CD4-positive, alpha-beta memory T cell (primary cell): ENCODE results near the gene SOX13. TPM values are rescaled to one million over a fixed set of nuclear protein-coding genes. Genes with fewer than 3 reads are reported as not detected.
A peak's percentile ranks its signal among the peaks of the same experiment; 100 is the strongest.

Source experiments
- CTCF ChIA-PET: fragments of 350-600 bp; sonication (Branson Sonifier 250); formaldehyde crosslinking; loops from one replicate; lab custom pipeline; 2021; ENCODE audit warnings: inconsistent platforms; ENCODE audit not compliant: partially characterized antibody; lab: Charles Lee
- POLR2A ChIA-PET: fragments of 350-600 bp; sonication (Branson Sonifier 250); formaldehyde crosslinking; loops from one replicate; lab custom pipeline; 2021; ENCODE audit not compliant: partially characterized antibody; lab: Charles Lee
- DNase-seq, 5 donors: peaks; one replicate each; pipeline versions ENCODE4 v3.0.0 to v3.0.0-alpha.2; 2020 to 2022; ENCODE audit warnings: mixed read lengths in 1 of 5
- H3K27ac ChIP-seq: one replicate; pipeline ENCODE4 v1.7.0; 2013; ENCODE audit warnings: low read depth, low read length
- H3K27me3 ChIP-seq: 2 replicates; pipeline ENCODE4 v1.7.0; 2013; ENCODE audit warnings: mild to moderate bottlenecking, low read length, moderate library complexity; ENCODE audit not compliant: insufficient read depth
- H3K36me3 ChIP-seq: 2 replicates; pipeline ENCODE4 v1.7.0; 2013; ENCODE audit warnings: mild to moderate bottlenecking, low read length, moderate library complexity; ENCODE audit not compliant: insufficient read depth
- H3K4me1 ChIP-seq: 2 replicates; pipeline ENCODE4 v1.7.0; 2013; ENCODE audit warnings: mild to moderate bottlenecking, low read length, moderate library complexity; ENCODE audit not compliant: insufficient read depth
- H3K4me3 ChIP-seq, 2 donors: one replicate each; pipeline ENCODE4 v1.7.0; 2013; ENCODE audit warnings: low read length in 2 of 2, mild to moderate bottlenecking in 1 of 2
- H3K9me3 ChIP-seq, 2 donors: one replicate each; pipeline ENCODE4 v1.7.0; 2013; ENCODE audit warnings: low read length in 2 of 2, control low read depth in 1 of 2; ENCODE audit not compliant: control insufficient read depth in 1 of 2
- H3K27ac Mint-ChIP-seq, 7 donors: one replicate each; pipeline ENCODE4 v1.8.0; 2020 to 2021; ENCODE audit warnings: mixed read lengths in 7 of 7, mild to moderate bottlenecking in 6 of 7, inconsistent platforms in 3 of 7, moderate library complexity in 3 of 7
- H3K27me3 Mint-ChIP-seq, 2 donors: one replicate each; pipeline ENCODE4 v1.8.0; 2020 to 2021; ENCODE audit warnings: mixed read lengths in 2 of 2
- H3K36me3 Mint-ChIP-seq, 2 donors: one replicate each; pipeline ENCODE4 v1.8.0; 2020 to 2021; ENCODE audit warnings: mixed read lengths in 2 of 2, inconsistent platforms in 1 of 2, mild to moderate bottlenecking in 1 of 2
- H3K4me1 Mint-ChIP-seq, 4 donors: one replicate each; pipeline ENCODE4 v1.8.0; 2020 to 2021; ENCODE audit warnings: mixed read lengths in 4 of 4, mild to moderate bottlenecking in 1 of 4
- H3K4me3 Mint-ChIP-seq, 8 donors: one replicate each; pipeline ENCODE4 v1.8.0; 2020 to 2021; ENCODE audit warnings: mixed read lengths in 8 of 8, mild to moderate bottlenecking in 7 of 8, moderate library complexity in 6 of 8, inconsistent platforms in 3 of 8
- H3K9me3 Mint-ChIP-seq, 8 donors: one replicate each; pipeline ENCODE4 v1.8.0; 2020 to 2021; ENCODE audit warnings: mixed read lengths in 8 of 8, mild to moderate bottlenecking in 5 of 8, inconsistent platforms in 3 of 8, moderate library complexity in 1 of 8
- intact Hi-C: fragments of 100-400 bp; cut with micrococcal nuclease; formaldehyde crosslinking; loops from one replicate; pipeline ENCODE4 v1.15.1; 2023
- polyA plus RNA-seq, 2 donors: library from polyadenylated mRNA; unstranded; fragments of 300-500 nt; fragmentation: Illumina TruSeq; gene quantifications; one replicate each; pipeline ENCODE4 v1.2.3, GENCODE V29; 2021
- total RNA-seq, 2 experiments: library from RNA; stranded (reverse); gene quantifications; one replicate each; pipeline ENCODE4 v1.2.3, GENCODE V29; 2021

Gene SOX13
- total and polyA plus RNA-seq, 4 experiments from 2014 or later, result 0.94 to 12.0 (median 6.0) TPM

DNA sequence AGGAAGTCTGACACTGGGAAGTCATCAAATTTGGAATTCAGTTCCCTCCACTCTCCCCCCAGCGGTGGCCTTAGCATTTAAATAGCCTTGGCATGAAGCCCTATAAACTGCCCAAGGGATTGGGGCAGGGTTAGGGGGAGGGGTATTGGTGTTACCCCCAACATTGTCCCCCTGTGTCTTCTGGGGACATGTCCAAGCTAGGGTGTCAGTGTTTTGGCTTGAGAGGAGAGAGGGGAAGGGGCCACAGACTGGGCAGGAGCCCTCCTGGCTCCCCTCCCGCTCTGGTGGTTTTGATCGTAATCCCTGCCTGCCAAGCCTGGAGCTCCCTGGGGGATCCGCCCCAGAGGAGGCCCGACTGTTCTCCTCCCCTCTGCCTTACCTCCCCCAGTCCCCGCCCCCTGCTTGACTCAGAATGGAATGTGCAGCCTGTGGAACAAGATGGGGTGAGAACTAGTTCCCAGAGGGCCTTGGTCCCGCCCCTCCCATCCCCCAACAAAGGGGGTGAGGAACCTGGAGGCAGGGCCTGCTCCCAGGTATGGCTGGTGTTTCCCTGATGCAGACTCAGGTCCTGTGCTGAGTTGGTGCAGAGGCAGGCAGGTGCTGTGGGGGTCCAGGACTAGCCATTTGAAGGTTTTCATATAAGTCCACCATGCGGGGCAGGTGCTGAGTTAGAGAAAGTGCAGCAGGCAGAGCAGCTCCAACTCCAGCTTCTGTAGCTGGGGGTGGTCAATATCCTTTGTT, 7.4 kb downstream of the SOX13 start:
- Mint-ChIP-seq H3K4me1 (peaks cover 7 to 41% (median 16%) of the 10 kb centered on the region in 4 donors), H3K4me3 (no peak overlapping the region), H3K36me3 (no peaks in the 10 kb centered on the region), H3K27me3 (peaks cover 9 to 17% of the 10 kb centered on the region in 2 donors), H3K9me3 (no peaks in the 10 kb centered on the region), H3K27ac (peak overlapping the region in 2 of 7 donors; percentile 23 to 38)
- Histone ChIP-seq H3K9me3 (no peaks in the 10 kb centered on the region), H3K36me3 (no peaks in the 10 kb centered on the region), H3K27ac (no peak overlapping the region), H3K4me1 (peaks cover 3% of the 10 kb centered on the region), H3K27me3 (peaks cover 10% of the 10 kb centered on the region), H3K4me3 (no peak overlapping the region)
- intact Hi-C loops, result no loop called here
- CTCF ChIA-PET, result no interaction called here
- no peak for DNase-seq
- POLR2A ChIA-PET, result no interaction called here

DNA sequence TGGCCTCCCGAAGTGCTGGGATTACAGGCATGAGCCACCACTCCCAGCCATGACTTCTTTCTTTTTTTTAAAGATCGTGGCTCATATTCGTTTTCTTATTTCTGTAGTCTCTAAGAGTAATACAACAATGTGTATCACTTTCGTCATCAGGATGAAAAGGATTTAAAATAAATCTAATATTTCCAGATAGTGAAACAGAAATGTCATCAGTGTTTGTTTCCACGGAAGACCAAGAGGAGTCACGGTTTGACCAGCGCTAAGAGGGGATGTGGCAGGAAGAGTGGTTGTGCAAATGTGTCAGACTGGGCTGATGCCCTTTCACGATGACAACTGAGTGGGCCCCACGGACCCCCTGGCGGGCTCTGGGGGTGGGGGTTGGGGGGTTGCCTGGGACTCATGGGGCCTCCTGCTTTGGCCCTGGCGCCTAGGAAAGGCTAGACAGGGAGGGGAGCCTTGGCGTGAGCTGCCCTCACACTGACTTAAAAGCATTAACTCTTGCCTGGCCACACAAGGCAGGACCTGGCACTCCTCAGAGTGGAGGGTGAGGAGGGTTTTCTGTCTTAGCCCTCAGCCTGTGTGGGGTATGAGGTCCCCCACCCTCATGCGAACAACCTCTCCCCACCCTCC, 8.4 kb downstream of the SOX13 start:
- Histone ChIP-seq H3K27ac (no peak overlapping the region), H3K9me3 (no peaks in the 10 kb centered on the region), H3K4me1 (no peaks in the 10 kb centered on the region), H3K36me3 (no peaks in the 10 kb centered on the region), H3K27me3 (peaks cover 1% of the 10 kb centered on the region), H3K4me3 (no peak overlapping the region)
- DNase-seq, result no peak
- ChIA-PET CTCF (no interaction called here), POLR2A (no interaction called here)
- Mint-ChIP-seq H3K27me3 (peaks cover 7 to 9% of the 10 kb centered on the region in 2 donors), H3K4me3 (no peak overlapping the region), H3K9me3 (no peaks in the 10 kb centered on the region), H3K36me3 (no peaks in the 10 kb centered on the region), H3K27ac (no peak overlapping the region), H3K4me1 (peaks cover 1 to 33% (median 9%) of the 10 kb centered on the region in 4 donors)
- intact Hi-C loops, result no loop called here

DNA sequence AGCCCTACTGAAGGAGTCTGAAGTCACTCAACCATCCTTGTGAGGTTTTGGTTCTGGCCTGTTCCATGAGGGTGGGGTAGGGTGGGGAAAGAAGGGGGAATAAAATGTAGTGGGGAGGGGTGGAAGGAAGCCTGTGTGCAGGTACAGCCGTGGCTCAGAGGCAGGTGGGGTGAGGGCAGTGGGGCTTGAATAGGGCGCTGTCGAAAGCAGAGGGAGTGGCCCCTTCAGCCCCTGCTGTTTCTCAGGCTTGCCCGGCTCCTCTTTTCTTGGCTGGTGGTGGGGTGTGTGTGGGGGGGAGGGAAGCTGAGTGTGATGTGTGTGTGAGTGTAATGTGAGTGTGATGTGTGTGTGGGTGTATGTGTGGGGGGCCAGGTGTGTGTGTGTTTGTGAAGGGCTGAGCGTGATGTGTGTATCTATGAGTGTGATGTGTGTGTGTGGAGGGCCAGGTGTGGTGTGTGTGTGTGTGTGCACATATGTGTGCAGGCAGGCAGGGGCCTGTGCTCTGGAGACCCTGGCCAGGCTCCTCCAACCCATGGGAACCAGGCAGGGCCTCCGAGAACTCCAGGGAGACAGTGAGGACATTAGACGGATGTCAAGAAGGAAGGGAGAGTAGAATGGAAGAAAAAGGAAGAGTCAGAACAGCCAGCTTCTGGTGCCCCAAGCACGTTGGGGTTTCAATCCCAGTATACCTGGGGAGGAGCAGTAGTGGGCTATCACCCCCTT, 9.0 kb downstream of the SOX13 start:
- POLR2A ChIA-PET, result no interaction called here

DNA sequence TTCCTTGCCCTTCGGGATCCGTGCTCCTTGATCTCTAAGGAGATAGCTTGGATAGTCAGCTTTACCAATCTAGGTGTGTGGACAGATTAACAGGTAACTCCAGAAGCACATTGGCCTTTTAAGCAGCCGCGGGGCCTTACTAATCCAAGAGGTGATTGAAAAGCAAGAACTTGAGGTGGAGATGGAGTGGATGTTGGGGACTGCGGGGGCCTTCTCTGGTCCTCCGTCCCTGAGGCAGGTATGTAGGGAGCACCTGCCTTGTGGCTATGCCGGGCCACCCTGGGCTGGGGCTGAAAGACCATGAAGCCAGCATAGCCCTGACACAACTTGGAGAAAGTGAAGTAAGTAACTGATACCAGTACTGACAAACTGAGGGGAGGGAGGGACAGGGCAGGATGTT, 10.6 kb downstream of the SOX13 start:
- Histone ChIP-seq H3K4me1 (no peaks in the 10 kb centered on the region), H3K27me3 (no peaks in the 10 kb centered on the region), H3K36me3 (no peaks in the 10 kb centered on the region), H3K9me3 (no peaks in the 10 kb centered on the region), H3K27ac (no peak overlapping the region), H3K4me3 (no peak overlapping the region)
- Mint-ChIP-seq H3K4me3 (no peak overlapping the region), H3K27me3 (no peaks in the 10 kb centered on the region), H3K36me3 (no peaks in the 10 kb centered on the region), H3K27ac (peak overlapping the region in 1 of 7 donors; percentile 9), H3K9me3 (no peaks in the 10 kb centered on the region), H3K4me1 (peaks cover 1 to 24% (median 7%) of the 10 kb centered on the region in 4 donors)
- intact Hi-C loops, result no loop called here
- CTCF ChIA-PET, result no interaction called here
- POLR2A ChIA-PET, result no interaction called here
- no peak for DNase-seq

More for the DNA sequence above, 9.0 kb downstream of the SOX13 start:
- Histone ChIP-seq H3K4me3 (no peak overlapping the region), H3K4me1 (no peaks in the 10 kb centered on the region), H3K27ac (no peak overlapping the region), H3K27me3 (no peaks in the 10 kb centered on the region), H3K9me3 (no peaks in the 10 kb centered on the region), H3K36me3 (no peaks in the 10 kb centered on the region)
- Mint-ChIP-seq H3K27me3 (peaks cover 3 to 6% of the 10 kb centered on the region in 2 donors), H3K9me3 (no peaks in the 10 kb centered on the region), H3K4me3 (no peak overlapping the region), H3K4me1 (peaks cover 1 to 27% (median 8%) of the 10 kb centered on the region in 4 donors), H3K27ac (no peak overlapping the region), H3K36me3 (no peaks in the 10 kb centered on the region)
- CTCF ChIA-PET, result no interaction called here
- no peak for DNase-seq
- intact Hi-C loops, result no loop called here

DNA sequence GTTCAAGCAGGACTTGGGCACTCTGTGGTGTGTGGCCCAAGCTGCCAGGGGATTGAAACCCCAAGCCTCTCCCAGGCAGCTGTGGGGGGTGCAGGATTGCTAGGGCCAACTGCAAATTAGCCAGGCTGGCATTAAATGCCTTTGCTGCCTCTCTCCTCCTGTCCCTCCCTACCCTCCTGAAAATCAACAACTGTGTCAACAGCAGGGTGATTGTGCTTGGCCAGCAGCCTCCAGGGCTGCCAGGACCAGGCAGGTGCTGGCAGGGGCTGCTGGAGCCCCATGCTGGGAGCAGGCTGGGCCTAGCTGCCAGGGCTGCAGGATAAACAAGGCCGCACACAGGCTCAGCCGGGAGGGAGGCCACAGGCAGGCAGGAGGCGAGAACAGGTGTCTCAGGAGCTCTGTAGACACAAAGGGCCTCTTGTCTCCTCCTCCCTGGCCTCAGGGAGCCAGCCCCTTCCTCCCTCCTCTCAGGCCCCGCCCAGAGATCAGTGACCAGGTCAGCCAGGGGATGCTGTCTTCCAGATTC, 11.4 kb downstream of the SOX13 start:
- H3K36me3 ChIP-seq, result no peaks in the 10 kb centered on the region
- no peak for DNase-seq
- H3K27me3 Mint-ChIP-seq, result no peaks in the 10 kb centered on the region
- H3K27ac ChIP-seq, result no peak overlapping the region
- intact Hi-C loops, result no loop called here
- no peaks in the 10 kb centered on the region for H3K9me3 Mint-ChIP-seq
- peaks cover 1 to 24% (median 7%) of the 10 kb centered on the region in 4 donors for H3K4me1 Mint-ChIP-seq
- no peaks in the 10 kb centered on the region for H3K4me1 ChIP-seq
- no peak overlapping the region for H3K4me3 ChIP-seq
- H3K27ac Mint-ChIP-seq, result peak overlapping the region in 1 of 7 donors; percentile 48
- no peaks in the 10 kb centered on the region for H3K36me3 Mint-ChIP-seq
- no peaks in the 10 kb centered on the region for H3K27me3 ChIP-seq
- H3K4me3 Mint-ChIP-seq, result no peak overlapping the region
- ChIA-PET CTCF (no interaction called here), POLR2A (no interaction called here)
- no peaks in the 10 kb centered on the region for H3K9me3 ChIP-seq

DNA sequence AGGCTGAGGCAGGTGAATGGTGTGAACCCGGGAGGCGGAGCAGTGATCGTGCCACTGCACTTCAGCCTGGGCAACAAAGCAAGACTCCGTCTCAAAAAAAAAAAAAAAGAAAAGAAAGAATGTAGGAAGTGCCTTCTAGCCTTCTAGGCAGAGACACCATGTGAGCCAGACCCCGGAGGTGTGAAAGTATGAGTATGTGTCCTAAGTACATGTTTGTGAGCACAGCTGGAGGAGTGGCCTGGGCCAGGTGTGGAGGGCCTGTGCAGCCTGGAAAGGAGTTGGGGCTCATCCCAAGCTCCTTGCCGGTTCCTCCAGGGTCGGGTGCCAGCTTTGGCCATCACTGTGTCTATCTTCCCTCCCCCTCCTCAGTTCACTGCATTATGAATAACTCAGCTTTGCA, 13.0 kb downstream of the SOX13 start:
- no peaks in the 10 kb centered on the region for H3K9me3 ChIP-seq
- CTCF ChIA-PET, result no interaction called here
- H3K27ac Mint-ChIP-seq, result peak overlapping the region in 1 of 7 donors; percentile 18
- no peaks in the 10 kb centered on the region for H3K36me3 ChIP-seq
- intact Hi-C loops, result no loop called here
- no peaks in the 10 kb centered on the region for H3K9me3 Mint-ChIP-seq
- peaks cover 0 to 20% (median 6%) of the 10 kb centered on the region in 4 donors for H3K4me1 Mint-ChIP-seq
- no peak for DNase-seq
- no peaks in the 10 kb centered on the region for H3K4me1 ChIP-seq
- no peak overlapping the region for H3K4me3 Mint-ChIP-seq
- POLR2A ChIA-PET, result no interaction called here
- no peak overlapping the region for H3K27ac ChIP-seq
- H3K27me3 ChIP-seq, result no peaks in the 10 kb centered on the region
- no peaks in the 10 kb centered on the region for H3K36me3 Mint-ChIP-seq
- H3K27me3 Mint-ChIP-seq, result no peaks in the 10 kb centered on the region
- no peak overlapping the region for H3K4me3 ChIP-seq
